ENCODE measurements around the gene CDSN. TPM values are rescaled to one million over a fixed set of nuclear protein-coding genes. Genes with fewer than 3 reads are reported as not detected.

The CDSN gene
- total RNA-seq, 1 experiment from 2014 or later: not detected

- DNase-seq (ENCODE audit: low spot score): peak; percentile 55
These were observed 2.8 kb upstream of the CDSN start for GRCh38 chr6:31122791-31123706.

GRCh38 chr6:31121131-31121790 lies 1.0 kb upstream of the CDSN start:
- in situ Hi-C loops (cut with HindIII; ENCODE audit: low sequenced_read_pairs): no loop called here
- no peak for DNase-seq (ENCODE audit: low spot score)

More at GRCh38 chr6:31122791-31123706, 2.8 kb upstream of the CDSN start:
- in situ Hi-C loops (cut with HindIII; ENCODE audit: low sequenced_read_pairs): no loop called here

GRCh38 chr6:31118178-31118577 lies 2.1 kb downstream of the CDSN start:
- in situ Hi-C loops (cut with HindIII; ENCODE audit: low sequenced_read_pairs): no loop called here
- no peak for DNase-seq (ENCODE audit: low spot score)

GRCh38 chr6:31116661-31117385 lies 3.4 kb downstream of the CDSN start:
- DNase-seq (ENCODE audit: low spot score): no peak
- in situ Hi-C loops (cut with HindIII; ENCODE audit: low sequenced_read_pairs): no loop called here

- DNase-seq (ENCODE audit: low spot score): no peak
- in situ Hi-C loops (cut with HindIII; ENCODE audit: low sequenced_read_pairs): no loop called here
These were observed 4.2 kb downstream of the CDSN start for GRCh38 chr6:31115941-31116560.

GRCh38 chr6:31114970-31115849 lies 5.0 kb downstream of the CDSN start:
- peak; percentile 36 for DNase-seq (ENCODE audit: low spot score)
- in situ Hi-C loops (cut with HindIII; ENCODE audit: low sequenced_read_pairs): no loop called here

GRCh38 chr6:31114541-31114878 lies 5.7 kb downstream of the CDSN start, which contains the start of gene PSORS1C1:
Gene PSORS1C1 (plus strand): TSS chr6:31114800. CDS start chr6:31129633, 14,833 bp downstream.
- DNase-seq (ENCODE audit: low spot score): peak; percentile 23
- in situ Hi-C loops (cut with HindIII; ENCODE audit: low sequenced_read_pairs): no loop called here

GRCh38 chr6:31113861-31114540 lies 6.2 kb downstream of the CDSN start:
- in situ Hi-C loops (cut with HindIII; ENCODE audit: low sequenced_read_pairs): no loop called here
- no peak for DNase-seq (ENCODE audit: low spot score)

- no peak for DNase-seq (ENCODE audit: low spot score)
These were observed 7.8 kb downstream of the CDSN start, which contains the start of gene C6orf15 for GRCh38 chr6:31112478-31112877. Gene C6orf15 (minus strand): TSS chr6:31112575. CDS start chr6:31112555, 20 bp downstream.

GRCh38 chr6:31111712-31112111 lies 8.5 kb downstream of the CDSN start:
- no peak for DNase-seq (ENCODE audit: low spot score)

More at GRCh38 chr6:31112478-31112877, 7.8 kb downstream of the CDSN start, which contains the start of gene C6orf15:
- in situ Hi-C loops (cut with HindIII; ENCODE audit: low sequenced_read_pairs): no loop called here

GRCh38 chr6:31110825-31111582 lies 9.2 kb downstream of the CDSN start:
- in situ Hi-C loops (cut with HindIII; ENCODE audit: low sequenced_read_pairs): no loop called here

More at GRCh38 chr6:31111712-31112111, 8.5 kb downstream of the CDSN start:
- in situ Hi-C loops (cut with HindIII; ENCODE audit: low sequenced_read_pairs): no loop called here

GRCh38 chr6:31107052-31107451 lies 13.2 kb downstream of the CDSN start:
- DNase-seq (ENCODE audit: low spot score): no peak
- in situ Hi-C loops (cut with HindIII; ENCODE audit: low sequenced_read_pairs): no loop called here

More at GRCh38 chr6:31110825-31111582, 9.2 kb downstream of the CDSN start:
- no peak for DNase-seq (ENCODE audit: low spot score)

GRCh38 chr6:31103136-31103535 lies 17.1 kb downstream of the CDSN start:
- in situ Hi-C loops (cut with HindIII; ENCODE audit: low sequenced_read_pairs): no loop called here

GRCh38 chr6:31098449-31098938 lies 21.8 kb downstream of the CDSN start:
- in situ Hi-C loops (cut with HindIII; ENCODE audit: low sequenced_read_pairs): no loop called here
- DNase-seq (ENCODE audit: low spot score): no peak

More at GRCh38 chr6:31103136-31103535, 17.1 kb downstream of the CDSN start:
- no peak for DNase-seq (ENCODE audit: low spot score)

- no peak for DNase-seq (ENCODE audit: low spot score)
- in situ Hi-C loops (cut with HindIII; ENCODE audit: low sequenced_read_pairs): no loop called here
These were observed 23.6 kb downstream of the CDSN start for GRCh38 chr6:31096656-31097055.

- in situ Hi-C loops (cut with HindIII; ENCODE audit: low sequenced_read_pairs): no loop called here
These were observed 24.0 kb downstream of the CDSN start for GRCh38 chr6:31096215-31096614.

More at GRCh38 chr6:31096215-31096614, 24.0 kb downstream of the CDSN start:
- no peak for DNase-seq (ENCODE audit: low spot score)

Data from G401 (cell line).